GM12892 (cell line): Measurements from ENCODE around the gene PPBP.

Experiments
- POLR2A ChIP-seq: IDR thresholded peaks from 2 replicates; pipeline ENCODE4 v1.6.1; 2011; ENCODE audit warnings: low read depth, low read length, control low read depth
- TAF1 ChIP-seq: IDR thresholded peaks from 2 replicates; pipeline ENCODE4 v1.6.1; 2011; ENCODE audit warnings: low read depth, mild to moderate bottlenecking, control low read depth, low read length, borderline replicate concordance

GRCh38 chr4:74018771-74019170, 30.8 kb upstream of the PPBP start:
- TF ChIP-seq POLR2A (no peak), TAF1 (no peak)
